AG09319 (cell line): ENCODE results near the gene ZBTB20.

Experiments
- DNase-seq: peaks from one replicate; pipeline ENCODE4 v3.0.0-alpha.2; 2010; ENCODE audit warnings: low read depth; ENCODE audit errors: extremely low read depth
- CTCF ChIP-seq: IDR thresholded peaks from 2 replicates; pipeline ENCODE4 v1.5.1; 2011; ENCODE audit warnings: low read depth, mild to moderate bottlenecking, inconsistent platforms, low read length, moderate library complexity

Gene ZBTB20

GRCh38 chr3:114880078-114880477, 267.0 kb downstream of the ZBTB20 start:
- TF ChIP-seq CTCF: no peak
- no peak for DNase-seq

- no peak for DNase-seq
Measured at GRCh38 chr3:114879059-114880031, 267.7 kb downstream of the ZBTB20 start.

GRCh38 chr3:114878114-114878839, 268.8 kb downstream of the ZBTB20 start:
- TF ChIP-seq CTCF: no peak
- DNase-seq: no peak

More at GRCh38 chr3:114879059-114880031, 267.7 kb downstream of the ZBTB20 start:
- no peak for TF ChIP-seq CTCF

GRCh38 chr3:114877378-114878113, 269.5 kb downstream of the ZBTB20 start:
- TF ChIP-seq CTCF: no peak
- no peak for DNase-seq

GRCh38 chr3:114874522-114874971, 272.5 kb downstream of the ZBTB20 start:
- TF ChIP-seq CTCF: no peak
- no peak for DNase-seq

- TF ChIP-seq CTCF: no peak
- DNase-seq: no peak
Measured at GRCh38 chr3:114873591-114873990, 273.5 kb downstream of the ZBTB20 start.
